ENCODE data around the gene DDO. TPM values are rescaled to one million over a fixed set of nuclear protein-coding genes. Genes with fewer than 3 reads are reported as not detected.

The DDO gene
- total RNA-seq, 1 donor from 2014 or later, result not detected

DNA sequence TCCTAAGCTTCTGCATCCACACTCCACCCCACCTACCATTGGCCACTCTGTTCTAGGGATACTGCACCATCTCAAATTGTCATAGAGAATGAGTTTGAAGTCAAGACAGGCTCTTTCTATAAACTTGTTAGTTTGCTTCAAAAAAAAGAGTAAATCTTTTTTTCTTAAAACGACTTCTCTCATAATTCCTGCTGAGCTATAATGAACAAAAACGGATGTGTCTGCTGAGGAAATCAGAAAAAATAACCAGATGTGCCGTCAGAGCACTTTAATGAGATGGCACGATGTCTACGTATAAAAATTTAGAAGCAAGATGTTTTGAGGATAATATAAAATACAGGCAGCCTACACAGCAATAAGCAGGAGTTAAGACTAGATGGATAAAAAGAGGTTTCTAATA lies 24.0 kb upstream of the DDO start:
- no peaks in the 10 kb centered on the region for H3K9me3 Mint-ChIP-seq
- H3K36me3 Mint-ChIP-seq (ENCODE audit: low read depth), result no peaks in the 10 kb centered on the region
- intact Hi-C loops (cut with micrococcal nuclease), result no loop called here
- no peak overlapping the region for H3K27ac Mint-ChIP-seq
- H3K4me3 Mint-ChIP-seq, result no peak overlapping the region
- H3K27me3 Mint-ChIP-seq (ENCODE audit: insufficient read depth), result peaks cover 5% of the 10 kb centered on the region
- no peaks in the 10 kb centered on the region for H3K4me1 Mint-ChIP-seq (ENCODE audit: low read depth)
- DNase-seq (ENCODE audit: low spot score), result no peak

- H3K27ac Mint-ChIP-seq, result no peak overlapping the region
- H3K27me3 Mint-ChIP-seq (ENCODE audit: insufficient read depth), result peaks cover 7% of the 10 kb centered on the region
Observed at GRCh38 chr6:110434961-110435602, 19.7 kb upstream of the DDO start.

DNA sequence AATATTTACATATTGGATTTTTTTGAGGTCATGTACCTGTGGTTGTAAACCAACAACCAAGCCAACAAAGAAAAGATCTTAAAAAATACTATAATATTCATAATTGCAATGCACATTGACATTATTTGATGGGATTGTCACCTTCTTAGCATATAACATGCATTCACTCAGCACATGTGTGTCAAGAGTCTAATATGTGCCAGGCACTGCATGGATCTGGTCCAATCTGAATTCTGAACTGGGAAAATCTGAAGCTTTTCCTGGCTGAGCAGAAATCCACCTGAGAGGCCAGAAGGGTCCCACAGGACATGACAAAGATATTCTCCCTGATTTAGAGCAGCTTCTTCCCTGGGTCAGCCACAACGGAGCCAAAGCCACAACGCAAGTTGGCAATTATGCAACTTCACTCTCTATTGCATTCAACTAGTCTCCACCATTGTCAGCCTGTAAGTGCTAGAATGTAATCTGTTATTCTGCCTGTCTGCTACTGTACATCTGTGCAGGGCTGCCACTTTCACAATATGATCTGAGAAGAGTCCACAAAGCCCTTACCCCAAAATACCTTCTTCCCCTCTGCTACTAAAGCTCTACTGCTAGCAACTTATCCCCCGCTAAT lies 17.0 kb upstream of the DDO start:
- no peak for DNase-seq (ENCODE audit: low spot score)
- Mint-ChIP-seq H3K27ac (no peak overlapping the region), H3K4me3 (no peak overlapping the region), H3K27me3 (ENCODE audit: insufficient read depth) (peaks cover 7% of the 10 kb centered on the region), H3K9me3 (no peaks in the 10 kb centered on the region), H3K4me1 (ENCODE audit: low read depth) (no peaks in the 10 kb centered on the region), H3K36me3 (ENCODE audit: low read depth) (no peaks in the 10 kb centered on the region)
- intact Hi-C loops (cut with micrococcal nuclease), result no loop called here

More at GRCh38 chr6:110434961-110435602, 19.7 kb upstream of the DDO start:
- intact Hi-C loops (cut with micrococcal nuclease), result no loop called here
- Mint-ChIP-seq H3K9me3 (no peaks in the 10 kb centered on the region), H3K4me3 (no peak overlapping the region), H3K4me1 (ENCODE audit: low read depth) (no peaks in the 10 kb centered on the region), H3K36me3 (ENCODE audit: low read depth) (no peaks in the 10 kb centered on the region)
- no peak for DNase-seq (ENCODE audit: low spot score)

DNA sequence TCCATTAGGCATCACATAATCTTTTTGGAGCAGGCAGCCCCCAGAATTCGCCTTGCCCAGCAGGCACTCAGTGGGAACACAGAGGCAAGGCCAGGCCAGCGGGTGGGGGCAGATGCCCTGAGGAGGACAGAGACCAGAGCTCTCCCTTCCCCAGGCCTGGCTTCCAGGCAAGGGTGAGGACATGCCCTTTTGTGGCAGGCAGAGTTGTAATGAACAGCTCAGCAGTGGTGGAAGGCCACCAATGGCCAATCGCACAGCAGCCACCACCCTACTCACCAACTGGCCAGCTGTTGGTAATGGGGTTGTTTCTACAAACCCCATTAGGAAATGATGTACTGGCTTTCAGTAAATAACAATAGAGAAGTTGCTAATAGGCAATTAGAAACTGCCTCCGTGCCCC lies 15.4 kb upstream of the DDO start:
- H3K36me3 Mint-ChIP-seq (ENCODE audit: low read depth), result no peaks in the 10 kb centered on the region
- peaks cover 4% of the 10 kb centered on the region for H3K27me3 Mint-ChIP-seq (ENCODE audit: insufficient read depth)
- no peak overlapping the region for H3K27ac Mint-ChIP-seq
- H3K4me1 Mint-ChIP-seq (ENCODE audit: low read depth), result no peaks in the 10 kb centered on the region
- intact Hi-C loops (cut with micrococcal nuclease), result no loop called here
- DNase-seq (ENCODE audit: low spot score), result no peak
- H3K4me3 Mint-ChIP-seq, result no peak overlapping the region
- no peaks in the 10 kb centered on the region for H3K9me3 Mint-ChIP-seq

- Mint-ChIP-seq H3K27ac (no peak overlapping the region), H3K9me3 (no peaks in the 10 kb centered on the region), H3K27me3 (ENCODE audit: insufficient read depth) (peaks cover 3% of the 10 kb centered on the region), H3K4me1 (ENCODE audit: low read depth) (no peaks in the 10 kb centered on the region), H3K36me3 (ENCODE audit: low read depth) (no peaks in the 10 kb centered on the region), H3K4me3 (no peak overlapping the region)
- intact Hi-C loops (cut with micrococcal nuclease), result no loop called here
- no peak for DNase-seq (ENCODE audit: low spot score)
Observed at GRCh38 chr6:110430236-110430635, 14.9 kb upstream of the DDO start.

- H3K27me3 Mint-ChIP-seq (ENCODE audit: insufficient read depth), result peaks cover 6% of the 10 kb centered on the region
- no peak for DNase-seq (ENCODE audit: low spot score)
- H3K27ac Mint-ChIP-seq, result no peak overlapping the region
- intact Hi-C loops (cut with micrococcal nuclease), result no loop called here
- no peaks in the 10 kb centered on the region for H3K4me1 Mint-ChIP-seq (ENCODE audit: low read depth)
- no peaks in the 10 kb centered on the region for H3K36me3 Mint-ChIP-seq (ENCODE audit: low read depth)
- no peaks in the 10 kb centered on the region for H3K9me3 Mint-ChIP-seq
- H3K4me3 Mint-ChIP-seq, result no peak overlapping the region
Observed at GRCh38 chr6:110428153-110428552, 12.8 kb upstream of the DDO start.

DNA sequence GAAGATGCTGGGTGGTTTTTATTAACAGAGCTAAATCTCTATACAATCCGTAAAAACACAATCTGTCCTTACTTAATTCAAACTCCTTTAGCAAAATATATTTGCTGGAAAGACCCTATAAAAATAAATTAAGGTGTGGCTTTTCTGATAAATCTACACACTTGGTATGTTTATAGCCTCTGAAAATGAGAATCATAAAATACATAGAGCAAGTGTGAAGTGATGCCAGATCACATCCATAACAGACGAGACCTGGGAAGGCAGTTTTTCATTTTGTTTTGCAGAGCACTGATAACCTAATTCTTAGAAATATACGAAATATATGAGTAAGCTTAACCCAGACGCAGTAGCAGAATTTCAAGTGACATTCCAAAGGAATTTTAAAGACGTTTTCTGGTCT lies 10.4 kb upstream of the DDO start:
- no peak overlapping the region for H3K4me3 Mint-ChIP-seq
- peaks cover 16% of the 10 kb centered on the region for H3K27me3 Mint-ChIP-seq (ENCODE audit: insufficient read depth)
- H3K36me3 Mint-ChIP-seq (ENCODE audit: low read depth), result no peaks in the 10 kb centered on the region
- intact Hi-C loops (cut with micrococcal nuclease), result no loop called here
- H3K9me3 Mint-ChIP-seq, result peaks cover 7% of the 10 kb centered on the region
- no peaks in the 10 kb centered on the region for H3K4me1 Mint-ChIP-seq (ENCODE audit: low read depth)
- DNase-seq (ENCODE audit: low spot score), result no peak
- no peak overlapping the region for H3K27ac Mint-ChIP-seq

DNA sequence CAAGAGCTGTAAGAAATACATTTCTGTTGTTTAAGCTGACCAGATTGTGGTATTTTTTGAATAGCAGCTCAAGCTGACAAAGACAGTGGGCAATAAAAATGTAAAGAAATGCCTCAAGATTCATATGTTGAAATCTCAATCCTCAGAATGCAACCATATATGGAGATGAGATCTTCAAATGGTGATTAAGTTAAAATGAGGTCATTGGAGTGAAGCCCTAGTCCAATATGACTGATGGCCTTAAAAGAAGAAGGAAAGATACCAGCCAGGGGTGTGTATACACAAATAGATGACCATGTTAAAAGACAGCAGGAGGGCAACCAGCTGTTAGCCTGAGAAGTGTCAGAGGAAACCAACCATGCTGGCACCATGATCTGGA lies 7.1 kb upstream of the DDO start:
- Mint-ChIP-seq H3K4me1 (ENCODE audit: low read depth) (no peaks in the 10 kb centered on the region), H3K36me3 (ENCODE audit: low read depth) (no peaks in the 10 kb centered on the region), H3K27ac (no peak overlapping the region), H3K4me3 (no peak overlapping the region), H3K27me3 (ENCODE audit: insufficient read depth) (peaks cover 14% of the 10 kb centered on the region), H3K9me3 (peaks cover 7% of the 10 kb centered on the region)
- intact Hi-C loops (cut with micrococcal nuclease), result no loop called here
- DNase-seq (ENCODE audit: low spot score), result no peak

DNA sequence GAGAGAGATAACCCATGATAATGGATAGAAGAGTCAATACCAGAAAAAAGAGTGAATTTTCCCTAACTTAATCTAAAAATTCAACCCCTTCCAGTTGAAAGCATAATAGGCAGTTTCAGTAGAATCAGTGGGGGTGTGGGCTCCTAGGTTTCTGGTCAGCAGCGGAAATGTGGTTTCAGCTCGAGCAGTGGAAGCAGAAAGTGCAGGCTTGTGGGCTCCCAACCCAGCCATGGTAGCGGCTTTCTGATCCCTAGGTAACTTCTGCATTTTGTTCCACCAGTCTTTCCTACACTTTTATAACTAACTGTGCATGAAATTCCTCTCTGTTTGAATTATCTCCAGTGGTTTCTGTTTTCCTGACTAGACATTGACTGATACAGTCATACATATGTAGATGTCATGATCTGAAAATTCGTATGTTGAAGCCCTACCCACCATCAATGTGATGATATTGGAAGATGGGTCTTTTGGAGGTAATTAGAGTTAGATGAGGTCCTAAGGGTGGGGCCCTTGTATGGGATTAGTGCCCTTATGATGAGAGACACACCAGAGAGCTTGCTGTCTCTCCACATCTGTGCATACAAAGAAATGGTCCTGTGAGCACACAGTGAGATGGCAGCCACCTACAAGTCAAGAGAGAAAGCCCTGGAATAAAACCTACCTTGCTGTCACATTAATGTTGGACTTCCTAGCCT lies 6.5 kb upstream of the DDO start:
- no peak overlapping the region for H3K4me3 Mint-ChIP-seq
- no peak for DNase-seq (ENCODE audit: low spot score)
- H3K36me3 Mint-ChIP-seq (ENCODE audit: low read depth), result no peaks in the 10 kb centered on the region
- peaks cover 14% of the 10 kb centered on the region for H3K27me3 Mint-ChIP-seq (ENCODE audit: insufficient read depth)
- H3K9me3 Mint-ChIP-seq, result peaks cover 7% of the 10 kb centered on the region
- intact Hi-C loops (cut with micrococcal nuclease), result no loop called here
- no peak overlapping the region for H3K27ac Mint-ChIP-seq
- no peaks in the 10 kb centered on the region for H3K4me1 Mint-ChIP-seq (ENCODE audit: low read depth)

DNA sequence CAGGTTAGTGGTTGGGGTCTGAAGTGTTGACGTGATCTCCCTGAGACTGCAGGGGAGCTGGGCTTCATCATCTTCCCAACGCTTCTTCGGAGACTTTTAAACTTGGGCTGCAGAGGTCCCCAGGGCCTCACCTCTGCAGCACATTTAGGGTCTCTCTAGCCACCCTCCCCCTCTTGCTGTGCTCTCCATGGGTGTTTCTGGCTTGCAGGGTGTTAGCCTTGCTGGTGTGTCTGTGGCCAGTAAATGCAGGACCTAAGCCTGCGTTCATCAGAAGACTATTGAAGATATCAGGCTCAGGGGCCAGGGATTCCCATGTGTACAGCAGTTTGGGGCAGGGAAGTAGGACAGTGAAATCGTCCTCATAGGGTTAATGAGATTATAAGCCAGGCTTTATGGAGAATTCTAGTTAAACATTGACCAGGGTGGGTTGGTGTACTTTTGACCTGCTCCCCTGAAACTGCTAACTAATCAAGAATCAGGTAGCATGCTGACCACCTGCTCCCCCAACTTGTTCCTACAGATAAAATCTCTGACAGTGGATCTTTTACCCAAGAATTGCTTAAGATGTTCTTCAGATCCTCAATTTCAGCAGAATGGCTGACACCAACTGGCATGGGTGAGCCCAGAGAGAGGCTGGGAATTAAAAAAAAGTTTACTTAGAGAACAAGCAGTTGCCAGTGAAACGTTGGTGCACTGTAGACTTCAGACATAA lies 3.8 kb upstream of the DDO start:
- no peak for DNase-seq (ENCODE audit: low spot score)
- peaks cover 7% of the 10 kb centered on the region for H3K4me1 Mint-ChIP-seq (ENCODE audit: low read depth)
- H3K4me3 Mint-ChIP-seq, result no peak overlapping the region
- H3K27ac Mint-ChIP-seq, result no peak overlapping the region
- H3K9me3 Mint-ChIP-seq, result peaks cover 7% of the 10 kb centered on the region
- H3K27me3 Mint-ChIP-seq (ENCODE audit: insufficient read depth), result peaks cover 12% of the 10 kb centered on the region
- no peaks in the 10 kb centered on the region for H3K36me3 Mint-ChIP-seq (ENCODE audit: low read depth)
- intact Hi-C loops (cut with micrococcal nuclease), result no loop called here

DNA sequence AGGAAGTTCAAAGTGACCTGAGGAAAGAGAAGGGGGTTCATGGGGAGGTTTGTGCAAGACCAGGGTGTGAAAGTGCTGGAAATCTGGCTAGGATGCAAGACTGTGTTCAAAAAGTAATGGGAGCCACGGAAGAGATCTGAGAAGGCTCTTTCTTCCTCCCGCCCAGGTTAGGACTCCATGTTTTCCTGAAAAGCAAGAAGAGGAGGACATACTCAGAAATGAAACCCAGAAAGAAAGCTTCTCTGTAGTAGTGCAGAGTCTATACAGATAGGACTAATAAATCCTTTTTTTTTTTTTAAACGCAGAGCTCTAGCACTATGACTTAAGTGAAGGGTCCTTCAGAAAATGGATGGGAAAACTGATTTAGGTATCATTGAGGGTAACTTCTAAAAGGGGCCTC lies 3.2 kb upstream of the DDO start:
- Mint-ChIP-seq H3K27me3 (ENCODE audit: insufficient read depth) (peaks cover 10% of the 10 kb centered on the region), H3K36me3 (ENCODE audit: low read depth) (no peaks in the 10 kb centered on the region), H3K4me3 (no peak overlapping the region), H3K27ac (no peak overlapping the region), H3K9me3 (peaks cover 7% of the 10 kb centered on the region), H3K4me1 (ENCODE audit: low read depth) (peaks cover 7% of the 10 kb centered on the region)
- DNase-seq (ENCODE audit: low spot score), result no peak
- intact Hi-C loops (cut with micrococcal nuclease), result no loop called here

GRCh38 chr6:110414669-110415068 lies 706 bp downstream of the DDO start:
- intact Hi-C loops (cut with micrococcal nuclease), result no loop called here
- no peaks in the 10 kb centered on the region for H3K36me3 Mint-ChIP-seq (ENCODE audit: low read depth)
- no peak overlapping the region for H3K27ac Mint-ChIP-seq
- H3K27me3 Mint-ChIP-seq (ENCODE audit: insufficient read depth), result peaks cover 4% of the 10 kb centered on the region
- no peak overlapping the region for H3K4me3 Mint-ChIP-seq
- H3K9me3 Mint-ChIP-seq, result no peaks in the 10 kb centered on the region
- DNase-seq (ENCODE audit: low spot score), result no peak
- peaks cover 7% of the 10 kb centered on the region for H3K4me1 Mint-ChIP-seq (ENCODE audit: low read depth)

DNA sequence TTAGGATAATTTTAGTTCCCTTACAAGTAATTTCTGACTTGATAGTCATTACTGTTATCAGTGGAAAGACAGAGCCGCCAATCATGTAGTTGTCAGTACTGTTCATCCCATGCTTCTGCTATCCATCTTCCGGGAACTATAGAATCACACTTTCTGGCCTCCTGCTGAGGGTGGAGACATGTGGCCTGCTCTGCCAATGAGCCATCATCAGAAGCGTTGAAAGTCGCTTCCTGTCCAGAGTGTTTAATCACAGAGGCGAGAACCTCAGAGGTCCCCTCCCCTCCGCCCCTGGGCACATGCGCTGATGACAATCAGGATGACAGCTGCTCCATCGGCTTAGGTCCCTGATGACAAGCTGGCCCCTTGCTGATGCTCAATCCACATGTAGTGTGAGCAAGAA lies 3.0 kb downstream of the DDO start:
- Mint-ChIP-seq H3K36me3 (ENCODE audit: low read depth) (no peaks in the 10 kb centered on the region), H3K27ac (no peak overlapping the region), H3K4me1 (ENCODE audit: low read depth) (peaks cover 7% of the 10 kb centered on the region), H3K27me3 (ENCODE audit: insufficient read depth) (peaks cover 4% of the 10 kb centered on the region), H3K9me3 (no peaks in the 10 kb centered on the region), H3K4me3 (no peak overlapping the region)
- intact Hi-C loops (cut with micrococcal nuclease), result no loop called here
- DNase-seq (ENCODE audit: low spot score), result no peak
